ENCODE data around the gene CCL2. TPM values are rescaled to one million over a fixed set of nuclear protein-coding genes. Genes with fewer than 3 reads are reported as not detected.

CCL2 gene
- total and polyA plus RNA-seq, 2 experiments from 2014 or later, result 1.5 to 18.5 TPM

DNA sequence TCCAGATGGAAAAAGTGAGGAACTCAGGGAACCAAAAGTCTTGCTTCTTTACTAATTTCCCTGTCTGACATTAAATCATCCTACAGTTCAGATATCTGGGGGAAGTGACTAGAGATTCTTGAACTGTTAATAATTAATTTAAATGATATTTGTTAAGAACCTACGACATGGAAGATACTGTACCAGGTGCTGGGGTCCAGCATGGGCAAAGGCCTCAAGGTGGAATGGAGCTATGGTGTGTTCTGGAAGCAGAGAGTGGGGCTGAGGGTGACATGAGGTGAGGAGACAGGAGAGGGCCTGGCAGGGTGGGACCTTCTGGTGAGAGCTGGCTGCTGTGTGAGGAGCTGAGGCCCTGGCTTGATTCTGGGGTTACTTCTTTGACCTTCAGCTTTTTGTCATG, 6.0 kb upstream of the CCL2 start:
- Histone ChIP-seq H4K20me1 (replicated peaks; ENCODE audit: insufficient read depth) (no peaks in the 10 kb centered on the region), H3K4me1 (ENCODE audit: insufficient read depth) (peaks cover 18% of the 10 kb centered on the region), H2AFZ (no peak overlapping the region), H3K79me2 (replicated peaks; ENCODE audit: insufficient read depth) (no peaks in the 10 kb centered on the region), H3K27ac (ENCODE audit: low read depth) (no peak overlapping the region), H3K4me2 (no peak overlapping the region), H3K4me3 (no peak overlapping the region), H3K27me3 (ENCODE audit: insufficient read depth) (peaks cover 9% of the 10 kb centered on the region; the same call in 1 of the 2 replicates), H3K36me3 (ENCODE audit: insufficient read depth) (no peaks in the 10 kb centered on the region), H3F3A (replicated peaks; ENCODE audit: low read depth) (no peaks in the 10 kb centered on the region), H3K9me2 (ENCODE audit: insufficient read depth) (peaks cover 17% of the 10 kb centered on the region)
- Mint-ChIP-seq H3K9me3 (no peaks in the 10 kb centered on the region), H3K4me1 (peaks cover 24% of the 10 kb centered on the region), H3K27me3 (ENCODE audit: insufficient read depth, low read depth, poor library complexity) (peaks cover 5% of the 10 kb centered on the region), H3K27ac (no peak overlapping the region), H3K36me3 (ENCODE audit: low read depth) (no peaks in the 10 kb centered on the region), H3K4me3 (no peak overlapping the region)
- ATAC-seq, result no peak
- no peak for DNase-seq (ENCODE audit: low spot score)
- no peak for TF ChIP-seq NANOG (IDR thresholded peaks at IDR 0.05; ENCODE audit: borderline replicate concordance)
- TF ChIP-seq, protein P1, sequence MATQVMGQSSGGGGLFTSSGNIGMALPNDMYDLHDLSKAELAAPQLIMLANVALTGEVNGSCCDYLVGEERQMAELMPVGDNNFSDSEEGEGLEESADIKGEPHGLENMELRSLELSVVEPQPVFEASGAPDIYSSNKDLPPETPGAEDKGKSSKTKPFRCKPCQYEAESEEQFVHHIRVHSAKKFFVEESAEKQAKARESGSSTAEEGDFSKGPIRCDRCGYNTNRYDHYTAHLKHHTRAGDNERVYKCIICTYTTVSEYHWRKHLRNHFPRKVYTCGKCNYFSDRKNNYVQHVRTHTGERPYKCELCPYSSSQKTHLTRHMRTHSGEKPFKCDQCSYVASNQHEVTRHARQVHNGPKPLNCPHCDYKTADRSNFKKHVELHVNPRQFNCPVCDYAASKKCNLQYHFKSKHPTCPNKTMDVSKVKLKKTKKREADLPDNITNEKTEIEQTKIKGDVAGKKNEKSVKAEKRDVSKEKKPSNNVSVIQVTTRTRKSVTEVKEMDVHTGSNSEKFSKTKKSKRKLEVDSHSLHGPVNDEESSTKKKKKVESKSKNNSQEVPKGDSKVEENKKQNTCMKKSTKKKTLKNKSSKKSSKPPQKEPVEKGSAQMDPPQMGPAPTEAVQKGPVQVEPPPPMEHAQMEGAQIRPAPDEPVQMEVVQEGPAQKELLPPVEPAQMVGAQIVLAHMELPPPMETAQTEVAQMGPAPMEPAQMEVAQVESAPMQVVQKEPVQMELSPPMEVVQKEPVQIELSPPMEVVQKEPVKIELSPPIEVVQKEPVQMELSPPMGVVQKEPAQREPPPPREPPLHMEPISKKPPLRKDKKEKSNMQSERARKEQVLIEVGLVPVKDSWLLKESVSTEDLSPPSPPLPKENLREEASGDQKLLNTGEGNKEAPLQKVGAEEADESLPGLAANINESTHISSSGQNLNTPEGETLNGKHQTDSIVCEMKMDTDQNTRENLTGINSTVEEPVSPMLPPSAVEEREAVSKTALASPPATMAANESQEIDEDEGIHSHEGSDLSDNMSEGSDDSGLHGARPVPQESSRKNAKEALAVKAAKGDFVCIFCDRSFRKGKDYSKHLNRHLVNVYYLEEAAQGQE (IDR thresholded peaks at IDR 0.05; ENCODE audit: unreplicated experiment), result no peak
- no peak for TF ChIP-seq ZNF114 (CRISPR knock-in tag; IDR thresholded peaks at IDR 0.05)
- no peak for TF ChIP-seq STAT1 (IDR thresholded peaks at IDR 0.05; ENCODE audit: unreplicated experiment)

DNA sequence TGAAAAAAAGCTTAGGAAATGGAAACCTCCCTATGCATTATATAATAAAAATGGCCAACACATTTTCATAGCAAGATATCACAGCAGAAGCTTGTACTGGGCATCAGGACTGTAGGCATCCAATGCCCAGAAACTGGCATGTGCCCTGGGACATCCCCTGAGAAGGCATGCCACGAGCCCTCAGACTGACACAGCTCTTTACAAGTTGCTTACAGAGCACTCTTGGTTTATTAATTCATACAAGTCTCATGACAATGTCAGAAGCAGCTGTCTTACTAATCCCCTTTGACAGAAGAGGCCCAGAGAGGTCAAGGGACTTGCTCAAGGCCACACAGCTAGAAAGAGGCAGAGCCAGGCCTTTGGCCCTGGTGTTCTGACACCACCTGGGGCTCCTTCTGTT, 5.6 kb upstream of the CCL2 start:
- Histone ChIP-seq H3K36me3 (ENCODE audit: insufficient read depth) (no peaks in the 10 kb centered on the region), H3F3A (replicated peaks; ENCODE audit: low read depth) (no peaks in the 10 kb centered on the region), H4K20me1 (replicated peaks; ENCODE audit: insufficient read depth) (no peaks in the 10 kb centered on the region), H3K27me3 (ENCODE audit: insufficient read depth) (peaks cover 9% of the 10 kb centered on the region; the same call in 1 of the 2 replicates), H3K4me2 (no peak overlapping the region), H3K27ac (ENCODE audit: low read depth) (no peak overlapping the region), H3K9me2 (ENCODE audit: insufficient read depth) (peaks cover 13% of the 10 kb centered on the region), H3K4me1 (ENCODE audit: insufficient read depth) (peaks cover 21% of the 10 kb centered on the region), H2AFZ (no peak overlapping the region), H3K4me3 (no peak overlapping the region), H3K79me2 (replicated peaks; ENCODE audit: insufficient read depth) (no peaks in the 10 kb centered on the region)
- Mint-ChIP-seq H3K27ac (no peak overlapping the region), H3K4me3 (no peak overlapping the region), H3K27me3 (ENCODE audit: insufficient read depth, low read depth, poor library complexity) (peaks cover 5% of the 10 kb centered on the region), H3K9me3 (no peaks in the 10 kb centered on the region), H3K4me1 (peaks cover 28% of the 10 kb centered on the region), H3K36me3 (ENCODE audit: low read depth) (no peaks in the 10 kb centered on the region)
- ATAC-seq (no peak), DNase-seq (ENCODE audit: low spot score) (no peak)
- TF ChIP-seq NANOG (IDR thresholded peaks at IDR 0.05; ENCODE audit: borderline replicate concordance), result no peak
- TF ChIP-seq STAT1 (IDR thresholded peaks at IDR 0.05; ENCODE audit: unreplicated experiment), result no peak
- TF ChIP-seq, protein P2, sequence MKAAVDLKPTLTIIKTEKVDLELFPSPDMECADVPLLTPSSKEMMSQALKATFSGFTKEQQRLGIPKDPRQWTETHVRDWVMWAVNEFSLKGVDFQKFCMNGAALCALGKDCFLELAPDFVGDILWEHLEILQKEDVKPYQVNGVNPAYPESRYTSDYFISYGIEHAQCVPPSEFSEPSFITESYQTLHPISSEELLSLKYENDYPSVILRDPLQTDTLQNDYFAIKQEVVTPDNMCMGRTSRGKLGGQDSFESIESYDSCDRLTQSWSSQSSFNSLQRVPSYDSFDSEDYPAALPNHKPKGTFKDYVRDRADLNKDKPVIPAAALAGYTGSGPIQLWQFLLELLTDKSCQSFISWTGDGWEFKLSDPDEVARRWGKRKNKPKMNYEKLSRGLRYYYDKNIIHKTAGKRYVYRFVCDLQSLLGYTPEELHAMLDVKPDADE (IDR thresholded peaks at IDR 0.05), result no peak
- no peak for TF ChIP-seq CREB1 (CRISPR knock-in tag; IDR thresholded peaks at IDR 0.05; ENCODE audit: low read depth)
- TF ChIP-seq JUNB (IDR thresholded peaks at IDR 0.05; ENCODE audit: unreplicated experiment), result no peak
- TF ChIP-seq, protein P3, sequence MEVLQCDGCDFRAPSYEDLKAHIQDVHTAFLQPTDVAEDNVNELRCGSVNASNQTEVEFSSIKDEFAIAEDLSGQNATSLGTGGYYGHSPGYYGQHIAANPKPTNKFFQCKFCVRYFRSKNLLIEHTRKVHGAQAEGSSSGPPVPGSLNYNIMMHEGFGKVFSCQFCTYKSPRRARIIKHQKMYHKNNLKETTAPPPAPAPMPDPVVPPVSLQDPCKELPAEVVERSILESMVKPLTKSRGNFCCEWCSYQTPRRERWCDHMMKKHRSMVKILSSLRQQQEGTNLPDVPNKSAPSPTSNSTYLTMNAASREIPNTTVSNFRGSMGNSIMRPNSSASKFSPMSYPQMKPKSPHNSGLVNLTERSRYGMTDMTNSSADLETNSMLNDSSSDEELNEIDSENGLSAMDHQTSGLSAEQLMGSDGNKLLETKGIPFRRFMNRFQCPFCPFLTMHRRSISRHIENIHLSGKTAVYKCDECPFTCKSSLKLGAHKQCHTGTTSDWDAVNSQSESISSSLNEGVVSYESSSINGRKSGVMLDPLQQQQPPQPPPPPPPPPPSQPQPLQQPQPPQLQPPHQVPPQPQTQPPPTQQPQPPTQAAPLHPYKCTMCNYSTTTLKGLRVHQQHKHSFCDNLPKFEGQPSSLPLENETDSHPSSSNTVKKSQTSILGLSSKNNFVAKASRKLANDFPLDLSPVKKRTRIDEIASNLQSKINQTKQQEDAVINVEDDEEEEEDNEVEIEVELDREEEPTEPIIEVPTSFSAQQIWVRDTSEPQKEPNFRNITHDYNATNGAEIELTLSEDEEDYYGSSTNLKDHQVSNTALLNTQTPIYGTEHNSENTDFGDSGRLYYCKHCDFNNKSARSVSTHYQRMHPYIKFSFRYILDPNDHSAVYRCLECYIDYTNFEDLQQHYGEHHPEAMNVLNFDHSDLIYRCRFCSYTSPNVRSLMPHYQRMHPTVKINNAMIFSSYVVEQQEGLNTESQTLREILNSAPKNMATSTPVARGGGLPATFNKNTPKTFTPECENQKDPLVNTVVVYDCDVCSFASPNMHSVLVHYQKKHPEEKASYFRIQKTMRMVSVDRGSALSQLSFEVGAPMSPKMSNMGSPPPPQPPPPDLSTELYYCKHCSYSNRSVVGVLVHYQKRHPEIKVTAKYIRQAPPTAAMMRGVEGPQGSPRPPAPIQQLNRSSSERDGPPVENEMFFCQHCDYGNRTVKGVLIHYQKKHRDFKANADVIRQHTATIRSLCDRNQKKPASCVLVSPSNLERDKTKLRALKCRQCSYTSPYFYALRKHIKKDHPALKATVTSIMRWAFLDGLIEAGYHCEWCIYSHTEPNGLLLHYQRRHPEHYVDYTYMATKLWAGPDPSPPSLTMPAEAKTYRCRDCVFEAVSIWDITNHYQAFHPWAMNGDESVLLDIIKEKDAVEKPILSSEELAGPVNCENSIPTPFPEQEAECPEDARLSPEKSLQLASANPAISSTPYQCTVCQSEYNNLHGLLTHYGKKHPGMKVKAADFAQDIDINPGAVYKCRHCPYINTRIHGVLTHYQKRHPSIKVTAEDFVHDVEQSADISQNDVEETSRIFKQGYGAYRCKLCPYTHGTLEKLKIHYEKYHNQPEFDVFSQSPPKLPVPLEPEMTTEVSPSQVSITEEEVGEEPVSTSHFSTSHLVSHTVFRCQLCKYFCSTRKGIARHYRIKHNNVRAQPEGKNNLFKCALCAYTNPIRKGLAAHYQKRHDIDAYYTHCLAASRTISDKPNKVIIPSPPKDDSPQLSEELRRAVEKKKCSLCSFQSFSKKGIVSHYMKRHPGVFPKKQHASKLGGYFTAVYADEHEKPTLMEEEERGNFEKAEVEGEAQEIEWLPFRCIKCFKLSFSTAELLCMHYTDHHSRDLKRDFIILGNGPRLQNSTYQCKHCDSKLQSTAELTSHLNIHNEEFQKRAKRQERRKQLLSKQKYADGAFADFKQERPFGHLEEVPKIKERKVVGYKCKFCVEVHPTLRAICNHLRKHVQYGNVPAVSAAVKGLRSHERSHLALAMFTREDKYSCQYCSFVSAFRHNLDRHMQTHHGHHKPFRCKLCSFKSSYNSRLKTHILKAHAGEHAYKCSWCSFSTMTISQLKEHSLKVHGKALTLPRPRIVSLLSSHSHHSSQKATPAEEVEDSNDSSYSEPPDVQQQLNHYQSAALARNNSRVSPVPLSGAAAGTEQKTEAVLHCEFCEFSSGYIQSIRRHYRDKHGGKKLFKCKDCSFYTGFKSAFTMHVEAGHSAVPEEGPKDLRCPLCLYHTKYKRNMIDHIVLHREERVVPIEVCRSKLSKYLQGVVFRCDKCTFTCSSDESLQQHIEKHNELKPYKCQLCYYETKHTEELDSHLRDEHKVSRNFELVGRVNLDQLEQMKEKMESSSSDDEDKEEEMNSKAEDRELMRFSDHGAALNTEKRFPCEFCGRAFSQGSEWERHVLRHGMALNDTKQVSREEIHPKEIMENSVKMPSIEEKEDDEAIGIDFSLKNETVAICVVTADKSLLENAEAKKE (CRISPR knock-in tag; IDR thresholded peaks at IDR 0.05), result no peak
- TF ChIP-seq, protein P4, sequence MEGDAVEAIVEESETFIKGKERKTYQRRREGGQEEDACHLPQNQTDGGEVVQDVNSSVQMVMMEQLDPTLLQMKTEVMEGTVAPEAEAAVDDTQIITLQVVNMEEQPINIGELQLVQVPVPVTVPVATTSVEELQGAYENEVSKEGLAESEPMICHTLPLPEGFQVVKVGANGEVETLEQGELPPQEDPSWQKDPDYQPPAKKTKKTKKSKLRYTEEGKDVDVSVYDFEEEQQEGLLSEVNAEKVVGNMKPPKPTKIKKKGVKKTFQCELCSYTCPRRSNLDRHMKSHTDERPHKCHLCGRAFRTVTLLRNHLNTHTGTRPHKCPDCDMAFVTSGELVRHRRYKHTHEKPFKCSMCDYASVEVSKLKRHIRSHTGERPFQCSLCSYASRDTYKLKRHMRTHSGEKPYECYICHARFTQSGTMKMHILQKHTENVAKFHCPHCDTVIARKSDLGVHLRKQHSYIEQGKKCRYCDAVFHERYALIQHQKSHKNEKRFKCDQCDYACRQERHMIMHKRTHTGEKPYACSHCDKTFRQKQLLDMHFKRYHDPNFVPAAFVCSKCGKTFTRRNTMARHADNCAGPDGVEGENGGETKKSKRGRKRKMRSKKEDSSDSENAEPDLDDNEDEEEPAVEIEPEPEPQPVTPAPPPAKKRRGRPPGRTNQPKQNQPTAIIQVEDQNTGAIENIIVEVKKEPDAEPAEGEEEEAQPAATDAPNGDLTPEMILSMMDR (conservative IDR thresholded peaks at IDR 0.05; ENCODE audit: low read depth in 2 of 2), result no peak
- no peak for TF ChIP-seq POLR2AphosphoS5 (IDR thresholded peaks at IDR 0.05; ENCODE audit: low read depth)

All from GM23338 (cell line).